ENCODE measurements around the gene IDI2. TPM values are rescaled to one million over a fixed set of nuclear protein-coding genes. Genes with fewer than 3 reads are reported as not detected.
"Not testable (repeated sequence)": the region's sequence is repeated elsewhere in the genome, so short reads cannot be mapped to it uniquely, and the experiment has no call there.

IDI2 gene
- total RNA-seq, 4 donors from 2014 or later: not detected

- Histone ChIP-seq H3K9me3 (no peaks in the 10 kb centered on the region), H3K27ac (no peak overlapping the region), H3K36me3 (peaks cover 0 to 65% of the 10 kb centered on the region in 2 donors), H3K4me1 (no peaks in the 10 kb centered on the region), H3K27me3 (no peaks in the 10 kb centered on the region), H3K4me3 (no peak overlapping the region)
- WGBS, 2 donors (ENCODE audit: low coverage in 1 of 2): 72 to 89% methylated on average over 5 to 10 of the region's 10 CpGs
- no peak for TF ChIP-seq POLR2AphosphoS5 (IDR thresholded peaks at IDR 0.05)
- TF ChIP-seq EP300 (IDR thresholded peaks at IDR 0.05): no peak
- TF ChIP-seq, protein P1, sequence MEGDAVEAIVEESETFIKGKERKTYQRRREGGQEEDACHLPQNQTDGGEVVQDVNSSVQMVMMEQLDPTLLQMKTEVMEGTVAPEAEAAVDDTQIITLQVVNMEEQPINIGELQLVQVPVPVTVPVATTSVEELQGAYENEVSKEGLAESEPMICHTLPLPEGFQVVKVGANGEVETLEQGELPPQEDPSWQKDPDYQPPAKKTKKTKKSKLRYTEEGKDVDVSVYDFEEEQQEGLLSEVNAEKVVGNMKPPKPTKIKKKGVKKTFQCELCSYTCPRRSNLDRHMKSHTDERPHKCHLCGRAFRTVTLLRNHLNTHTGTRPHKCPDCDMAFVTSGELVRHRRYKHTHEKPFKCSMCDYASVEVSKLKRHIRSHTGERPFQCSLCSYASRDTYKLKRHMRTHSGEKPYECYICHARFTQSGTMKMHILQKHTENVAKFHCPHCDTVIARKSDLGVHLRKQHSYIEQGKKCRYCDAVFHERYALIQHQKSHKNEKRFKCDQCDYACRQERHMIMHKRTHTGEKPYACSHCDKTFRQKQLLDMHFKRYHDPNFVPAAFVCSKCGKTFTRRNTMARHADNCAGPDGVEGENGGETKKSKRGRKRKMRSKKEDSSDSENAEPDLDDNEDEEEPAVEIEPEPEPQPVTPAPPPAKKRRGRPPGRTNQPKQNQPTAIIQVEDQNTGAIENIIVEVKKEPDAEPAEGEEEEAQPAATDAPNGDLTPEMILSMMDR (IDR thresholded peaks at IDR 0.05): no peak
- no peak for TF ChIP-seq POLR2A (IDR thresholded peaks at IDR 0.05)
- no peak for ATAC-seq
These were observed 6.3 kb downstream of the IDI2 start for GRCh38 chr10:1019362-1019761.

- TF ChIP-seq POLR2AphosphoS5 (IDR thresholded peaks at IDR 0.05) (no peak), POLR2A (IDR thresholded peaks at IDR 0.05) (no peak), EP300 (IDR thresholded peaks at IDR 0.05) (no peak)
- ATAC-seq: no peak
- H3K36me3 ChIP-seq: peaks cover 0 to 98% of the 10 kb centered on the region in 2 donors
- H3K4me1 ChIP-seq: no peaks in the 10 kb centered on the region
- no peaks in the 10 kb centered on the region for H3K9me3 ChIP-seq
- H3K4me3 ChIP-seq: no peak overlapping the region
- H3K27ac ChIP-seq: no peak overlapping the region
- 84 to 100% methylated on average over 1 to 4 of the region's 11 CpGs for WGBS, 2 donors (ENCODE audit: low coverage in 1 of 2)
- no peaks in the 10 kb centered on the region for H3K27me3 ChIP-seq
These were observed 10.0 kb downstream of the IDI2 start for GRCh38 chr10:1015688-1016087.

DNA sequence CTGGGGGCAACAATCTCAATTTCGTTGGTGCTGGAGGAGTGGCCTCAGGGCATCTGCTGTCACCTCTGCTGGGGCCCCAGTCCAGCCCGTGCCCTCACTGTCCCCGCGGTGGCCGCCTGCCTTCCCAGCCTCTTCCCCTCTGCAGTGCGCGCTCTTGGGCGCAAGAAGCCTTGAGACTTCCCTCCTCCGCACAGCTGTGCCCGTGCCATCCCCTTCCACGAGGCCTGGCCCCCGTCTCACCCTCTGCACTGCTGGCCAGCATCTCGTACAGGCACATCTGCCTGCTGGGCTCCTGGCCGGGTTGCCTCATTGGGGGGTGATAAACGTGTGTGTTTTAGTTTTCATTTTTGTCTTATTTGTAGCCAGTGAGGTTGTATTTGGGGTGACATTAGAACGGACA is 14.0 kb downstream of the IDI2 start:
- Histone ChIP-seq H3K4me3 (no peak overlapping the region), H3K36me3 (peaks cover 0 to 97% of the 10 kb centered on the region in 2 donors), H3K27me3 (no peaks in the 10 kb centered on the region), H3K4me1 (no peaks in the 10 kb centered on the region), H3K9me3 (no peaks in the 10 kb centered on the region), H3K27ac (no peak overlapping the region)
- 88 to 93% methylated on average over 10 to 14 of the region's 16 CpGs for WGBS, 2 donors (ENCODE audit: low coverage in 1 of 2)
- no peak for ATAC-seq
- TF ChIP-seq POLR2AphosphoS5 (IDR thresholded peaks at IDR 0.05) (no peak), POLR2A (IDR thresholded peaks at IDR 0.05) (no peak), EP300 (IDR thresholded peaks at IDR 0.05) (no peak)
- TF ChIP-seq, protein P1 (IDR thresholded peaks at IDR 0.05): no peak

GRCh38 chr10:1010703-1011102 is 15.0 kb downstream of the IDI2 start:
- WGBS, 2 donors (ENCODE audit: low coverage in 1 of 2): 90 to 100% methylated on average over 2 of the region's 7 CpGs
- ATAC-seq: no peak
- Histone ChIP-seq H3K27me3 (no peaks in the 10 kb centered on the region), H3K36me3 (peaks cover 0 to 97% of the 10 kb centered on the region in 2 donors), H3K4me1 (no peaks in the 10 kb centered on the region), H3K4me3 (no peak overlapping the region), H3K9me3 (no peaks in the 10 kb centered on the region), H3K27ac (no peak overlapping the region)
- no peak for TF ChIP-seq POLR2AphosphoS5 (IDR thresholded peaks at IDR 0.05)
- TF ChIP-seq, protein P1 (IDR thresholded peaks at IDR 0.05): no peak
- no peak for TF ChIP-seq EP300 (IDR thresholded peaks at IDR 0.05)

GRCh38 chr10:1009947-1010346 is 15.7 kb downstream of the IDI2 start:
- not testable (repeated sequence) for H3K27me3 ChIP-seq, H3K27ac ChIP-seq, ATAC-seq, H3K9me3 ChIP-seq, H3K4me3 ChIP-seq, H3K4me1 ChIP-seq
- H3K36me3 ChIP-seq: peaks cover 0 to 99% of the 10 kb centered on the region in 2 donors
- 57 to 74% methylated on average over 6 to 7 of the region's 8 CpGs for WGBS, 2 donors (ENCODE audit: low coverage in 1 of 2)

GRCh38 chr10:1009071-1009494 is 16.6 kb downstream of the IDI2 start:
- TF ChIP-seq POLR2AphosphoS5 (IDR thresholded peaks at IDR 0.05): no peak
- TF ChIP-seq, protein P1 (IDR thresholded peaks at IDR 0.05): no peak
- TF ChIP-seq POLR2A (IDR thresholded peaks at IDR 0.05): no peak
- TF ChIP-seq EP300 (IDR thresholded peaks at IDR 0.05): no peak
- H3K27me3 ChIP-seq: no peaks in the 10 kb centered on the region
- 68% methylated on average over 2 of the region's 9 CpGs; no CpG with 5 or more reads in 1 of the 2 donors for WGBS, 2 donors (ENCODE audit: low coverage in 1 of 2)
- no peaks in the 10 kb centered on the region for H3K4me1 ChIP-seq
- H3K4me3 ChIP-seq: no peak overlapping the region
- no peak overlapping the region for H3K27ac ChIP-seq
- H3K9me3 ChIP-seq: no peaks in the 10 kb centered on the region
- peaks cover 0 to 99% of the 10 kb centered on the region in 2 donors for H3K36me3 ChIP-seq
- no peak for ATAC-seq

Data from gastroesophageal sphincter (tissue), 4 donors.